ENCODE measurements around the gene KATNAL1. TPM values are rescaled to one million over a fixed set of nuclear protein-coding genes. Genes with fewer than 3 reads are reported as not detected.

Gene KATNAL1
- polyA plus RNA-seq, 1 of the 3 experiments (the other 2 are of a cell fraction): 5.1 TPM

- Histone ChIP-seq H4K20me1 (ENCODE audit: insufficient read depth) (no peaks in the 10 kb centered on the region), H3K4me1 (ENCODE audit: control insufficient read depth in 1 of 2, insufficient read depth in 2 of 2, low read depth in 1 of 2, low read length in 1 of 2) (no peaks in the 10 kb centered on the region), H3K79me2 (ENCODE audit: insufficient read depth) (no peaks in the 10 kb centered on the region), H3K9ac (no peak overlapping the region), H3K27me3 (ENCODE audit: insufficient read depth) (no peaks in the 10 kb centered on the region), H3K27ac (ENCODE audit: low read depth in 2 of 2, low read length in 1 of 2) (no peak overlapping the region), H2AFZ (ENCODE audit: low read depth) (no peak overlapping the region), H3F3A (replicated peaks; ENCODE audit: insufficient read depth) (no peaks in the 10 kb centered on the region), H3K9me3 (peaks cover 7% of the 10 kb centered on the region; the same call in 1 of the 2 replicates), H3K9me2 (no peaks in the 10 kb centered on the region), H3K36me3 (replicated peaks in 1 of 2; ENCODE audit: control insufficient read depth in 1 of 2, insufficient read depth in 2 of 2, low read length in 1 of 2) (no peaks in the 10 kb centered on the region), H3K4me2 (no peak overlapping the region), H3K4me3 (ENCODE audit: low read depth in 2 of 2, low read length in 1 of 2) (no peak overlapping the region)
- CTCF ChIA-PET: interaction anchor here (1.5 to 1.6 kb wide), 2 partner anchors 10 to 14 kb away, joined by 3 to 4 read pairs; no protein-coding TSS in a partner anchor
- DNase-seq: peak; percentile 51
- 94% methylated on average over 5 of the region's 7 CpGs for WGBS (ENCODE audit: low lambda C conversion rate)
- POLR2A ChIA-PET: no interaction called here
- TF ChIP-seq TCF12 (IDR thresholded peaks at IDR 0.05) (no peak), MEF2A (IDR thresholded peaks at IDR 0.05; ENCODE audit: borderline replicate concordance, low read depth) (no peak), RXRA (IDR thresholded peaks at IDR 0.05; ENCODE audit: borderline replicate concordance, low read depth) (no peak), SMC3 (IDR thresholded peaks at IDR 0.05; ENCODE audit: low read depth, low read length) (no peak), FOSL2 (IDR thresholded peaks at IDR 0.05; ENCODE audit: borderline replicate concordance, low read depth) (no peak), RAD21 (IDR thresholded peaks at IDR 0.05; ENCODE audit: low read length) (peak; percentile 32), EP300 (IDR thresholded peaks at IDR 0.05; ENCODE audit: borderline replicate concordance in 1 of 2, low read depth in 1 of 2, low read length in 1 of 2) (no peak), RCOR1 (IDR thresholded peaks at IDR 0.05; ENCODE audit: low read length) (no peak), MAX (IDR thresholded peaks at IDR 0.05; ENCODE audit: low read depth) (no peak), RFX5 (IDR thresholded peaks at IDR 0.05; ENCODE audit: low read length) (no peak), ZBTB33 (IDR thresholded peaks at IDR 0.05; ENCODE audit: borderline replicate concordance, low read depth) (no peak), ELF1 (IDR thresholded peaks at IDR 0.05) (no peak), TEAD4 (IDR thresholded peaks at IDR 0.05; ENCODE audit: borderline replicate concordance, insufficient read depth) (no peak), GATA2 (CRISPR knock-in tag; IDR thresholded peaks at IDR 0.05) (no peak)
- TF ChIP-seq, protein P1, sequence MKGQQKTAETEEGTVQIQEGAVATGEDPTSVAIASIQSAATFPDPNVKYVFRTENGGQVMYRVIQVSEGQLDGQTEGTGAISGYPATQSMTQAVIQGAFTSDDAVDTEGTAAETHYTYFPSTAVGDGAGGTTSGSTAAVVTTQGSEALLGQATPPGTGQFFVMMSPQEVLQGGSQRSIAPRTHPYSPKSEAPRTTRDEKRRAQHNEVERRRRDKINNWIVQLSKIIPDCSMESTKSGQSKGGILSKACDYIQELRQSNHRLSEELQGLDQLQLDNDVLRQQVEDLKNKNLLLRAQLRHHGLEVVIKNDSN (IDR thresholded peaks at IDR 0.05; ENCODE audit: borderline replicate concordance, low read depth): no peak
- TF ChIP-seq, protein P2, sequence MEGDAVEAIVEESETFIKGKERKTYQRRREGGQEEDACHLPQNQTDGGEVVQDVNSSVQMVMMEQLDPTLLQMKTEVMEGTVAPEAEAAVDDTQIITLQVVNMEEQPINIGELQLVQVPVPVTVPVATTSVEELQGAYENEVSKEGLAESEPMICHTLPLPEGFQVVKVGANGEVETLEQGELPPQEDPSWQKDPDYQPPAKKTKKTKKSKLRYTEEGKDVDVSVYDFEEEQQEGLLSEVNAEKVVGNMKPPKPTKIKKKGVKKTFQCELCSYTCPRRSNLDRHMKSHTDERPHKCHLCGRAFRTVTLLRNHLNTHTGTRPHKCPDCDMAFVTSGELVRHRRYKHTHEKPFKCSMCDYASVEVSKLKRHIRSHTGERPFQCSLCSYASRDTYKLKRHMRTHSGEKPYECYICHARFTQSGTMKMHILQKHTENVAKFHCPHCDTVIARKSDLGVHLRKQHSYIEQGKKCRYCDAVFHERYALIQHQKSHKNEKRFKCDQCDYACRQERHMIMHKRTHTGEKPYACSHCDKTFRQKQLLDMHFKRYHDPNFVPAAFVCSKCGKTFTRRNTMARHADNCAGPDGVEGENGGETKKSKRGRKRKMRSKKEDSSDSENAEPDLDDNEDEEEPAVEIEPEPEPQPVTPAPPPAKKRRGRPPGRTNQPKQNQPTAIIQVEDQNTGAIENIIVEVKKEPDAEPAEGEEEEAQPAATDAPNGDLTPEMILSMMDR (IDR thresholded peaks at IDR 0.05): peak; percentile 14; the same call in 1 of the 2 replicates
Observed at GRCh38 chr13:30355384-30355699, 48.0 kb upstream of the KATNAL1 start.
